Measurements from ENCODE around the gene WWC1.

The WWC1 gene
- total RNA-seq: 0.35 to 3.1 (median 0.73) reads per million in 4 experiments

DNA sequence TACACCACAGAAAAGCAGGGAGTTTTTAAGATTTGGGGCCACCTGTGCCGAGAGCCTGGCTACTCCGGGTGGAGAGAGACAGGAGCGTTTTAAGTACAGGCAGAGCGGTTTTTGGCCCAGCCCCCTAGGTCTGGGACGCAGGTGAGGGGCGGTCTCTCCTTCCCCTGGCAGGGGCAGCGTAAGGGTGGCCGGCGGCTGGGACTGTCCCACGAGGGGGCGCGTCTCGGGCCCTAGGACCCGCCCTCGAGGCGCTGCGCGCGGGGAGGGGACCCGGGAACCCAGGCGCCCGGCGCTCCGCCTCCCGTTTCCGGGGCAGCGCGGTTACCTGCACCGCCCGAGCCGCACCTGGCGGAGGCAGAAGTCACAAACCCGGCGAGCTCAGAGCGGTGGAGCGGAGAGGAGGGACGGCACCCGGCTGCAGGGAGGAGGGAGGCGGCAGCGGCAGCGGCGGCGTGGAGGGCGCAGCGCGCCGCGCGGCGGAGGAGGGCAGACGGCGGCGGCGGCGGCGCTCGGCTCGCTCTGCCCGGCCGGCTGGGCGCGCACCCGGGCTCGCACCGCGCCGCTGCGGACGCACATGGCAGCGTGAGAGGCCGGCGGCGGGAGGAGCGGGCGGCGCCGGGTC is at the start of gene WWC1:
Gene WWC1 (plus strand): TSS at position 304 of the 622 bp plus-strand sequence. CDS start 508 bp downstream, outside the sequence.
- no peak for DNase-seq

DNA sequence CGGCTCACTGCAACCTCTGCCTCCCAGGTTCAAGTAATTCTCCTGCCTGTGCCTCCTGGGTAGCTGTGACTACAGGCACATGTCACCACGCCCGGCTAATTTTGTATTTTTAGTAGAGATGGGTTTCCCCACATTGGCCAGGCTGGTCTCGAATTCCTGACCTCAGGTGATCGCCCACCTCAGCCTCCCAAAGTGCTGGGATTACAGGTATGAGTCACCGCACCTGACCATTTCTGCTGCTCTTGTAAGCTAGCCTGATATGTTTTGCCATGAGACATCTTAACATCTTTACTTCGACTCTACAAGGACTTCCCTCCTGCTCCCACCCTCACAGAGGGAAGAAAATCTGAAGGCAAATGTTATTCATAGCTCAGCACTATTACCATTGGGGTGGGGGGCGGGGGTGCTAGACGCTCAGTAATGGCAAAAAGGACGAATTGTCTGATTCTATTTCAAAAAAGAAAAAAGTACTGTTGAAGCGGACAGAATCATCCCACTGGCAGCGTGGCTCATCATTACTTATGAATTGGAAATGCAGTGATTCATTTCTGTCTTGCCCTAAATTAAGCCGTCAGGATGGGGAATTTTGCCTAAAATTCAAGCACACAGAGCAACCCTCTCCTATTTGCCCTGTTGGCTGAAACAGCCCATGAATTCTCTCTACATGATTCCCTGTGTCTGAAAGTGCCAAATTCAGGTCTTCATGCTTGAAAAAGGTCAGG is 46.4 kb upstream of the WWC1 start:
- DNase-seq: no peak

DNA sequence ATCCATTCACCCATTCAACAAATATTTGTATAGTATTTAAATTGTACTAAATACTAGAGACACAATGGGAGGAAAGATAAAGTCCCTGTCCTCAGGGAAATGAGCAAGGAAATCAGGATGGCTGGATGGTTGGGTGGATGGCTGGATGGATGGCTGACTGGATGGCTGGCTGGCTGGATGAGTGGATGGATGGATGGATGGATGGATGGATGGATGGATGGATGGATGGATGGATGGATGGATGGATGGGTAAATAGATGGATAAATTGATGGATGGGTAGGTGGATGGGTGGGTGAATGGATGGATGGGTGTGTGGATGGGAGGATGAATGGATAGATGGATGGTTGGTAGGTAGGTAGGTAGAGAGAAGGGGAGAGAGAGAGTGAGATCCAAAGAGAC is 41.5 kb upstream of the WWC1 start:
- no peak for DNase-seq

DNA sequence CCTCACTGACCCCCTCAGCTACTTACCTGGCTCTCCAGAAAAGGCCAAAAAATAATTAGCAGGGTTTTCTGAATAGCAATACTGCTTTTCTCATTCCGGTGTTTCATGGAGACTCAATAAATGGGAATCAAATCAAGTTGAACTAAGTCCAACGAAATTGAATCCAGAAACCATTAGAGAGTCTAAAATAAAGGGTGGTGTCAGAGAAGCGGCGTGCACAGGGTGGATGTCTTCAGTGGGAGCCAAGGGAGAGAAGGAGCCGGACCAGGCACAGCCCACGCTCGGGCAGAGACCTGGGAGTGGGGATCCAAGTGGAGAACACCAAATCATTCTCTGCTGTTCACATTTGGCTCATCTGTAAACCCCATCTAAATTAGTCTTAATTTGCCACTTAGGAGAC is 40.2 kb upstream of the WWC1 start:
- DNase-seq: no peak

DNA sequence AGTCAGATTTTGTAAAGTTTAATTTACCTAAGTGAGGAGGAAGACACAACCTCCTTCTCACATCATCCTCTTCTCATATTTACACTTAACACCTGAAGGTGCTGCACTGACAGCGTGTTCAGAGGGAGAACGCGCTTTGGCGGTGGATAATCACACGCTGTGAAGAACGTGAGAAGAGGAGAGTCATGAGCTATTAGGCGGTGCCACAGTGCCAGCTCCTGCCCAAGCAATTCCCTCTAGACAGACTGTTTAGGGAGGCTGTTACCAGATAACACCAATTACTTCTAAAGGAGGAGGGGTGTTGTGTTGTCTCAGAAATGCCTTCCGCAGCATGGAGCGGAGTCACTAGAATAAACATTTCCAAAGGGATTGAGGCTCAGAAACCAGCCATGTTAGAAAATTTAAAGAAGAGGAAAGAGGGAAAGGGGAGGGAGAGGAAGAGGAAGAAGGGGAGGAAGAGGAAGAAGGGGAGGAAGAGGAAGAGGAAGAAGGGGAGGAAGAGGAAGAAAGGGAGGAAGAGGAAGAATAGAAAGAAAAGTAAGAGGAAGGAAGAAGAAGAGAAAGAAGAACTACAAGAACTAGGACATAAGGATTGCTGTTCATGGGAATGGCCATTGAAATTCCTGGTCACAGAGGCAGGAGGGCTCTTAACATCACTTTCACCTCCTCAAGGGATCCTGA is 37.3 kb upstream of the WWC1 start:
- DNase-seq: no peak

DNA sequence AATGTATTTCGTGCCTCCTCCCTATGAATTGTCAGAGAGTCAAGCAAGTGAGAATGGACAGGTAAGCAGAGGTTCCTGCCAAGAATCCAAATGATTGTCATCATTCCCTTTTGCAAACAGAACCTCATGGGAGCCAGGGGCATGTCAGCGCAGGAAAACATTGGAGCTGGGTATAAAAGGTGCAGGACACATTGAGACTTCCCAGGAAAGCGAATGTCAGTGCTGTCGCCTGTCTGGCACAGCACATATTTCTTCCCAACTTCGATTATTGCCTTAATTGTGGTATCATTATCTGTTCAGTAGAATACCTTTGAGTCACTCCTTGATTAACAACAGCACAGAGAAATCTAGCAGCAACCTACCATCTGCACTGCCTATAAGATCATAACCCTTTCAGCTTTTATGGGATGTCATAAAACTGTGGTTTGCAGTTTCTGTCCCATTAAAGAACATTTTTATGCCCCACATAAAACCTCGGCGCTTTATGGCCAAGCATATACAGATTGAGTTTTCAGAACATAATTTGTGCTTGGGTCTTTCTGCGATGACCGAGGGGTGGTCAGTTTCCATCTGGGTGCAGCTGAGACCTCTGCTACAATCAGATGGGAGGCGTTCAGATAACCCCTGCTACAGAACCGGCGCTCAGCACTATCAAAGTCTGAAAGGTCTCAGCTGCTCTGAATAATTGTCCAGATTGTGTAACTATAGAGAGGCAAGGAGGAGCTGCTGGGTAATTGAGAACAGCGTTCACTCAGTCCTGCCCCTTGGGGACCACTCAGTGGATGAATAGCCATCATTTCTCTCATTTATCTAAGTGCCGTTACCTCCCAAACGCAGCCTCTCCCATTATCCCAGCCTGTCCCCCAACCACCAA is 30.9 kb upstream of the WWC1 start:
- no peak for DNase-seq

DNA sequence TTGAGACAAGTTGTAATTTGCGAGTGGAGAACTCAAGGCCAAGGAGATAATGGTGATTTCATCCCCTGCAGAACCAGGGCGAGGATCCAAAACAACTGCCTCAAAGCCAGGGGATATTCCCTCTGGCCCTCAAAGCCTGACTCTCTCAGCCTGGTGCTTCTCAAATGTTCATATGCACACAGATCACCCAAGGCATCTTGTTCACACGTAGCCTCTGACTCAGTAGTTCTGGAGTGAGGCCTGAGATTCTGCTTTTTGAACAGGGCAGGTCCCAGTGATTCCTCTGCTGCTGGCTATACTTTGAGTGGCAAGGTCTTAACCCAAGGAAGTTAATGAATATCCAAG is 30.2 kb upstream of the WWC1 start:
- no peak for DNase-seq

DNA sequence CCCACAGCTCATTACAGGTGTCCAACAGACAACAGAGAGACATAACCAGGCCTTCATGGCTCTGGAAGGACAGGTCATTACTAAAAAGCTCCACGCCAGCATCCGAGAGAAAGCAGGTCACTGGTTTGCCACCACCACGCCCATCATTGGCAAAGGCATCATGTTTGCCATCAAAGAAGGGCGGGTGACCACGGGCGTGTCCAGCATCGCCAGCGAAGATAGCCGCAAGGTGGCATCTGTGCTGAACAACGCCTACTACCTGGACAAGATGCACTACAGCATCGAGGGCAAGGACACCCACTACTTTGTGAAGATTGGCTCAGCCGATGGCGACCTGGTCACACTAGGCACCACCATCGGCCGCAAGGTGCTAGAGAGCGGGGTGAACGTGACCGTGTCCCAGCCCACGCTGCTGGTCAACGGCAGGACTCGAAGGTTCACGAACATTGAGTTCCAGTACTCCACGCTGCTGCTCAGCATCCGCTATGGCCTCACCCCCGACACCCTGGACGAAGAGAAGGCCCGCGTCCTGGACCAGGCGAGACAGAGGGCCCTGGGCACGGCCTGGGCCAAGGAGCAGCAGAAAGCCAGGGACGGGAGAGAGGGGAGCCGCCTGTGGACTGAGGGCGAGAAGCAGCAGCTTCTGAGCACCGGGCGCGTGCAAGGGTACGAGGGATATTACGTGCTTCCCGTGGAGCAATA is 29.3 kb upstream of the WWC1 start:
- DNase-seq: no peak

DNA sequence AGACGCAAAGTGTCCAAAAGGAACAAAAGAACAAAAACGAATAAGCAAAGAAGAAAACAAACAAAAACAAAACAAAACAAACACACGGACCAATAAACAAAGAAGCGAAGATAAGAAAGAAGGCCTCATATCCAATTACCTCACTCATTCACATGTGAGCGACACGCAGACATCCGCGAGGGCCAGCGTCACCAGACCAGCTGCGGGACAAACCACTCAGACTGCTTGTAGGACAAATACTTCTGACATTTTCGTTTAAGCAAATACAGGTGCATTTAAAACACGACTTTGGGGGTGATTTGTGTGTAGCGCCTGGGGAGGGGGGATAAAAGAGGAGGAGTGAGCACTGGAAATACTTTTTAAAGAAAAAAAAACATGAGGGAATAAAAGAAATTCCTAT is 28.3 kb upstream of the WWC1 start:
- no peak for DNase-seq

DNA sequence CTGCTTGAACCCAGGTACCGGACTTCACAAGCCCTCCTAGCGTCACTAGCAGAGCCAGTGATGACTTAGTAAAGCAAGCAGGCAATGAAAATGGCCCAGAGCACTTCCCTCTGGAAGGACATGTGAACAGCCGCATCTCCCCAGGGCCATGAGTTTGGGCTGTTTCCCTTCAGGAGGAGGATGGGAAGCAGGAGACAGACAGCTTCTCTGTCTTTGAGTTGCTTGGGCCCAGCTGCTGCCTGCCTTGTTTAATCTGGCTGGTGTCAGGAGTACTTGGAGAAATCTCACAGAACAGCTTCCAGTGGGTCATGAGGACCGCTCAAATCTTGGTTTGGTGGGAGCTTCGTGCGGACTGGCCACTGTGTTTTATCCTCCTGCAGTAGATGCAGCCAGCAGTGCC is 25.4 kb upstream of the WWC1 start:
- no peak for DNase-seq

DNA sequence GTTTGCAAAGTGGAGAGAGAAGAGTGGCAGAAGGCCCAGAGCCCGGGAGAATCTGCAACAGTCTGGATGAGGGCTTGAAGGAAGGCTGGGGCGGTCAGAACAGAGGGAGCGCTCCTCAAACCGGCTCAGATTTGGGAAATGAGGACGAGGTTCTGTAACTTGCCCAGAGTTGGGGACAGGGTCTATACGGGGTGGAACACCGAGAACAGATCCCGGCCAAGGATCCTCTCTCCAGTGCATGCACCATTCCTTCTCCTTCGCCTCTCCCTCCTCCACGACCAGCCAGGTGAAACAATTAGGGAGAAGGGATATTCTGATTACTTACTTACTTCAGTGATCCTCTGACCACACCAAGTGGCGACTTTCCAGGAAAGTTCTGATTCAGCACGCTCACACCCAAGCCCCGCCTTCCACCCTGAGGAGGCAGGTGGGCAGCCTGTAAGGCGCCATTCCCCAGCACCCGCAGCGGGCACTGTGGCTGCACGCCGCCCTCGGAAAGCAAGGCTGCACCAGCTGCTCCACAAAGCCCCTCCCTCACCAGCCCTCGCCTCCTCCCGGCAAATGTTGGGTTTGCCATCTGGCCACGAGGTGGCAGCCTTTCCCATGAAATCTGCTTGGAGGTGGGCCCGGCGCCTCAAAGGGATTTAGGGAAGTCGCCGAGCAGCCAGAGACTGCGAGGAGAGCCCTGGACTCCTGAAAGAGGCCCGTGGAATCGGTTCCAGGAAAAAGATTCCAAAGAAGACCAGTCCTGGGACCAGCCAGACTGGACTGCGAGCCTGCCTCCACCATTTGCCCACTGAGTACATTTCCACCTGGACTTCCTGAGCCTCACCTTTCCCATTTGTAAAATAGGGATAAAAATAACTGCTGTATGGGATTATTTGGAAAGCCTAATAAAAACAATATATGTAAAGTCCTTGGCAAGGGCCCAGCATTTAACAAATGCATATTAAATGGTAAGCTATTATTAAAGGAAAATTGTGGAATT is 22.2 kb upstream of the WWC1 start:
- DNase-seq: peak; percentile 21

DNA sequence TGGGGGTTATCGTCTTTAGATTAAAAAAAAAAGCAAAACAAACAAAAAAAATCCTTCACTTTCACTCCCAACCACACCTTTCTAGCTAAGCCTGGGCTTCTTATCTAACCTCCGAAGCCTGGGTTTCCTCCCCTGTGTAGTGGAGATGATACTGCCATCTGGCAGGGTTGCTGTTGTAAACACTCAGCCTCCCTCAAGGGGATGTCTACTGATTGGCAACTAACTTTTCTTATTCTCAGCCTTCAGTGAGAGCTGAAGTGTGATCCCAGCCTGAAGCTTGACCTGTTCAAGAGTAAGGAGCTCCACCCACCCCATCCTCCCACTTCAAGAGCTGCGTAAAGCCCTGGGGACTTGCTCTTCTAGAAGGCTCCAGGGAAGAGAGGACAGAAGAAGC is 21.5 kb upstream of the WWC1 start:
- no peak for DNase-seq

DNA sequence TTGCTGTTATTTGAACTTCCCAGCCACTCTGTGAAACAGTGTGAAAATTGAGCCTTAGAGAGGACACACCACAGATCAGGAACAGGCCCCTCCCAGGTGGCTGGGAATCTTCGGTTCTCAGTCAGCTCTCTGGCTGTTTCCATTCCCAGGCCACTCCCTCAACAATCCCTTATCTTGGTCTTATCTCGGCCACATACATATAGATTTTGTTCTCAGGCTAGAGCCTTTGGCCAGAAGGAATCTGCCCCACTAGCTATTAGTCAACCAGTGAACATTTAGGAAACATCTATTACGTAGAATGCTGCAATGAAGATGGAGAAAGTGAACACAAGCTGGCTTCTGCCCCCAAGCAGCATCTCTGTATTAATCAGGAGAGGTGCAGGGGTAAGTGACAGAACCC is 21.0 kb upstream of the WWC1 start:
- DNase-seq: no peak

DNA sequence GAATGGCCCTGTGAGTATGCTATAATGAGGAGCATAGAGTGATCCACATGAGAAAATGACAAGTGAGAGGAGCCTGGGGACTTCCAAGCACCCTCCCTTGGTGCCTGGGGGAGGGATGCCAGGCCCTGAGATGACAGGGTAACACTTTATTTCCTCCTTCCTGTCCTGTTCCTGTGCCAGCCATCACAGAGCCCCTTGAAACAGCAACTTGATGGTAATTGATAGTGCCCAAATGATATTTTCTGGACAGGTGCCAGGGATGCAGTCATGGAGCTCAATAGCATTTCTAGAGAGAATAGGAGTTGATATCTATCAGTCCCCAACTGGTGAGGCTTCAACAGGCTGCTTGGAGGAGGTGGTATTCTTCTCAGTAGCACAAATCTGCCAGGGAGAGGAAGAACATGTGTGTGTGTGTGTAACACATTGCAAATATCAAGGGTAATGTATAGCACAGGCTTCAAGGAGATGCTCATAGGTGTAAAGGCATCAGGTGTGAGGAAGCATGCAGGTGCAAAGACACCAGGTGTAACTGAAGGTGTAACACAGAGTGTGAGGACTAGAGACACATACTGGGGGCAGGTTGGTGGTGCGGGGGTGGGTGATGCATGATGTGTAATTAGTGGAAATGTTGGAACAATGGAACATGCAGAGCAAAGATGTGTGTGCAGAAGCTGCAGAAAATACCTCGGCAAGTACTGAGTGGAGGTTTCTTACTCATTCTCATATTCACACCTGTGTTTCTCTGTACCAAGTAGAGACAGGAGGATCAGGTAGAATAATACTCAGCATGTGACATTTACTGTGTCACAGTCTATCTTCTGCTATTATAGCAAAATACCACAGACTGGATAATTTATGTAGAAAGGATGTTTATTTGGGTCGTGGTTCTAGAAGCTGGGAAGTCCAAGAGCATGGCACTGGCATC is 18.1 kb upstream of the WWC1 start:
- DNase-seq: no peak

DNA sequence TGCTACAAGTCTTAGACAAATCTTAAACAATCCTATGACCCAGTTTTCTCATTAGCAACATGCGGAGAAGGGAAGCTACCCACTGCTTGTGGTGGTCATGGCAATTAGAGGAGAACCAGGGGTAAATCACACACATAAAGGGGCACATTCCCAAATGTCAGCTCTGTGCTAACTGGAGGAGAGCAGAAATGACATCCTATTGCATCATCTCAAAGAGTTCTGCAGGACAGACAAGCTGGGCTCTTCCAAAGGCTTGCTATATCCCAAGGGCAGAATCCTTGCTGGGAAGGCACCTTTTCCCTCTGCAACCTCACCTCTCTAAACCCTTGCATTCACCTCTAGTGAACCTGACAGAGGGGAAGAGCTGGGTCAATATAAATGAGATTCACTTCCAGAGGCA is 17.0 kb upstream of the WWC1 start:
- no peak for DNase-seq

DNA sequence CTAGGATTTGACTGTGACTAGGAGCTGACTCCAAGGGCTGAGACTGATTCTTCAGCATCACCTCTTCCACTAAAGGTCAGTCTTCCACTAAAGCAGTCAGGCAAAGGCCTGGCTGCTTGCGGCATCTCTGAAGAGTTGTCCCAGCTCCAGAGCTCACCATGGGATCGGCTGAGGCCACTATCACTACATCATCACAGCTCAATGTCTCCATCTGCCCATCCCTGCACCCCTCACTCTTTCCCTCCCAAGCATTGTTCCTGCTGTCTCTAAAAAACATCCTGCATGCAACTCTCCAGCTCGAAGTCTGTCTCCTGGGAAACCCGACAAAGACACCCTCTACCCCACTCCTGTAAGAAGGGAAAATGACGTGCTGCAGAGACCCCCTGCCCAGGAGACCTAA is 15.5 kb upstream of the WWC1 start:
- no peak for DNase-seq

DNA sequence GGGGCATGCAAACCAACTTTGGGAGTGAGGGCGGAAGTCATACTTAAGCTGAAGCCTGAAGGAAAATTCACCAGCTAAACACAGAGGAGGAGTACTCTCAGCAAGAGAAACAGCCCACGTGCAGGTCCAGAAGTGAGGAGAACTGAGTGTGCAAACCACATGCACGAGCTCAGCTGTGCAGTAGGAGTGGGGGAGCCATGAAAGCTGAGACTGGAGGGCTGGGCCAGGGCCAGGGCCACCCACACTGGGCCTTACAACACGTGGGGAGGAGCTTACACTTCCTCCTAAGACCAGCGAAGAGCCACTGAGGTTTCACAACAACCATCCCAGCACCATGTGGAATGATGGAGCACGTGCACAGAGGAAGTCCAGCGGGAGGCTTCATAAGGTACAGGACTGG is 9.3 kb upstream of the WWC1 start:
- DNase-seq: no peak

DNA sequence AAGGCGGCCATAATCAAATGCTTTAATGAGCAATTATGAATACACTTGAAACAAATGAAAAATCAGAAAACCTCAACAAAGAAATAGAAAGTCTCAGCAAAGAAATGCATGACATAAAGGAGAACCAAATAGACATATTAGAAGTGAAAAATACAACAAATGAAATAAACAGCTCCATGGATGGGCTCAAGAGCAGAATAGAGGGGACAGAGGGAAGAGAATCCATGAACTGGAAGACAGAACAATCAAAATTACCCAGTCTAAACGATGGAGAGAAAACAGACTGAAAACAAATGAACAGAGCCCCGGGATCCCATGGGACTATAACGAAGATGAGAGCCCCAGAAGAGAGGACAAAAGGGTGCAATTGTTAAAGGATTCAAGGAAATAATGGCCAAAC is 6.6 kb upstream of the WWC1 start:
- no peak for DNase-seq

DNA sequence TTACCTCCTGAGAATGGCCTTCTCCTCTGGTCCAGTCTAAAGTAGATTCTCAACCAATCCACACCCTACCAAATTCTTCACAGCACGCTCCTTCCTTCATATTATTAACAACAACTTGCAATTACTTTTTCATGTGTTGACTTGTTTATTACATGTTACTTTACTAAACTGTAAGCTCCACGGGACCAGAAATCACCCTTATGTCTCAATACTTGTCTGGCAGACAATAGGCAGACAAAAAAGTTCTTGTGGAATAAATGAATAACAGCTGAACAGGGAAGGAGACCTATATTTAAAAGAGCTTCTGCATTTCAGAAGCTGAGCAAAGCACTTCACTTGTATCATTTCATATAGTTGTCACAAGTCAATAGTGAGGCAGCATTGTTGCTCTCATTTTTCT is 5.7 kb upstream of the WWC1 start:
- no peak for DNase-seq

DNA sequence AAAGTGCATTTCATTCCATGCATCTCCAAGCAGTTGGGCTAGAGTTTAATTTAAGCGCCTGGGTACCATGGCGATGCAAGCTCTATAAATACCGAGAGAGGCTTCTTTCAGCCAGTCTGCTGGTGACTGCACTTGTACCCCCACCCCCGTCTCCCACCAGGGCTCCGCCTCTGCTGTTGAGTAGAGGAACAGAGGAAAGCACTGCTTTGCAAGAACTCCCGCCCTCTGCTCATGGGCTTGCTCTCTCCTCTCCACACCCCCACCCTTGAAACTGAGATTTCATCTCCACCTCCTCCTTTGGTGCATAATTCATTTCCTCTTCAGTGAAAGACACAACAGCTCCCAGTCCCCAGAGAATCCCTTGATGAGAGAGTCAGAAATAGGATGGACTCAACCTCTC is 5.1 kb upstream of the WWC1 start:
- DNase-seq: no peak

Measured in effector CD8-positive, alpha-beta T cell (primary cell).